Measurements from ENCODE around the gene BIRC5. TPM values are rescaled to one million over a fixed set of nuclear protein-coding genes. Genes with fewer than 3 reads are reported as not detected.

The BIRC5 gene
- total RNA-seq, 1 donor = 5.9 TPM

- no peak for DNase-seq (ENCODE audit: low read depth in 2 of 3, low spot score in 2 of 3)
Measured at GRCh38 chr17:78269955-78270381, 55.9 kb downstream of the BIRC5 start.

- no peak for DNase-seq (ENCODE audit: low read depth in 2 of 3, low spot score in 2 of 3)
Measured at GRCh38 chr17:78271419-78272170, 57.5 kb downstream of the BIRC5 start.

- peak; percentile 44 to 58 (median 53) for DNase-seq (ENCODE audit: low read depth in 2 of 3, low spot score in 2 of 3)
Measured at GRCh38 chr17:78272181-78272913, 58.3 kb downstream of the BIRC5 start.

GRCh38 chr17:78272914-78273258 is 58.8 kb downstream of the BIRC5 start:
- DNase-seq (ENCODE audit: low read depth in 2 of 3, low spot score in 2 of 3) = no peak

- no peak for DNase-seq (ENCODE audit: low read depth in 2 of 3, low spot score in 2 of 3)
Measured at GRCh38 chr17:78273813-78274212, 59.8 kb downstream of the BIRC5 start.

Small RNA genes within 50 kb of the gene (small RNA-seq; reads per million reads assigned to genes)
- gene AC087645.1 = not detected

Other genes starting within 250 kb of the BIRC5 start
- 111 TPM for gene TMC6, start 85.5 kb upstream of the BIRC5 start, total RNA-seq
- 75.1 TPM for gene TMC8, start 83.5 kb upstream of the BIRC5 start, total RNA-seq
- 1.1 TPM for gene C17orf99, start 67.9 kb upstream of the BIRC5 start, total RNA-seq
- gene SYNGR2, start 45.7 kb upstream of the BIRC5 start, total RNA-seq = 164 TPM
- 38.5 TPM for gene TK1, start 27.2 kb upstream of the BIRC5 start, total RNA-seq
- gene AFMID, start 26.9 kb upstream of the BIRC5 start, total RNA-seq = 33.7 TPM
- gene TMEM235, start 17.4 kb downstream of the BIRC5 start, total RNA-seq = under 0.01 TPM
- 118 TPM for gene SOCS3, start 145.8 kb downstream of the BIRC5 start, total RNA-seq
- 101 TPM for gene PGS1, start 164.4 kb downstream of the BIRC5 start, total RNA-seq